K562 (cell line): ENCODE results near the gene TRIM23. TPM values are rescaled to one million over a fixed set of nuclear protein-coding genes. Genes with fewer than 3 reads are reported as not detected.

Experiments used
- ADNP ChIP-seq: fragments of 200-800 bp; sonication (Bioruptor generic); IDR thresholded peaks from 2 replicates; pipeline ENCODE4 v1.6.1; 2016; ENCODE audit warnings: missing genetic modification characterization, missing compliant biosample characterization
- CHCHD3 ChIP-seq: fragments of 250-450 bp; sonication (Bioruptor Pico); IDR thresholded peaks from 2 replicates; pipeline ENCODE4 v2.1.2; 2022; ENCODE audit warnings: mild to moderate bottlenecking
- FUS ChIP-seq: fragments of 200-400 bp; formaldehyde crosslinking; optimal IDR thresholded peaks from 2 replicates; pipeline ENCODE3; 2017; ENCODE audit warnings: low read depth, low read length
- JUND ChIP-seq, 2 experiments: IDR thresholded peaks; 2 replicates in 1 of 2; 3 replicates in 1 of 2; pipeline ENCODE4 v1.6.1; 2011; ENCODE audit warnings: borderline replicate concordance in 2 of 2, low read depth in 2 of 2, low read length in 2 of 2, improper control_type of control experiment in 1 of 2, missing biosample characterization in 1 of 2, missing genetic modification characterization in 1 of 2, missing genetic modification reagents in 1 of 2
- POLR3G ChIP-seq: IDR thresholded peaks from 2 replicates; pipeline ENCODE4 v1.6.1; 2011; ENCODE audit not compliant: insufficient read length, insufficient replicate concordance; ENCODE audit errors: extremely low read depth
- TEAD4 ChIP-seq, 2 experiments: sonication (generic) in 1 of 2; formaldehyde crosslinking in 1 of 2; IDR thresholded peaks; 2 replicates each; pipeline versions ENCODE4 v1.6.1 to v1.8.0; 2012 to 2022; ENCODE audit warnings: borderline replicate concordance in 1 of 2, inconsistent platforms in 1 of 2, low read length in 1 of 2, mild to moderate bottlenecking in 1 of 2, missing genetic modification reagents in 1 of 2
- polyA plus RNA-seq, 8 experiments: library from polyadenylated mRNA; depleted of rRNA in 4 of 8; stranded (reverse) in 5 of 8; unstranded in 3 of 8; fragments of >200 nt; fragmentation: Nextera tagmentation in 2 of 8; fragmentation: Illumina TruSeq in 1 of 8; extraction: Ambion mirVana in 2 of 8; extraction: Trizol in 1 of 8; gene quantifications; 2 replicates each; pipeline versions ENCODE4 v1.2.1 to v1.2.3, GENCODE V29; 2011 to 2014; ENCODE audit warnings: inconsistent platforms in 1 of 8, missing spikeins in 1 of 8
- total RNA-seq, 7 experiments: library from RNA; depleted of rRNA in 6 of 7; stranded (reverse); fragments of >200 nt in 6 of 7; fragmentation: Illumina TruSeq in 2 of 7; extraction: Trizol in 2 of 7; gene quantifications; 2 replicates each; pipeline versions ENCODE4 v1.2.1 to v1.2.3, GENCODE V29; 2011 to 2021; ENCODE audit warnings: low replicate concordance in 1 of 7
- TF ChIP-seq, protein P1 (sequence below): sonication (generic); formaldehyde crosslinking; IDR thresholded peaks from 2 replicates; pipeline ENCODE4 v1.8.1; 2023; ENCODE audit warnings: mild to moderate bottlenecking, missing genetic modification reagents
- TF ChIP-seq, protein P2 (sequence below): fragments of 450-650 bp; IDR thresholded peaks from 2 replicates; pipeline ENCODE4 v1.6.1; 2016; ENCODE audit warnings: low read depth, mild to moderate bottlenecking, moderate library complexity
- TF ChIP-seq, protein P3 (sequence below): fragments of 450-650 bp; IDR thresholded peaks from 2 replicates; pipeline ENCODE4 v1.6.1; 2016
- TF ChIP-seq, protein P4 (sequence below): fragments of 250-450 bp; sonication (Bioruptor Pico); IDR thresholded peaks from 2 replicates; pipeline ENCODE4 v1.4.0; 2020; ENCODE audit warnings: mild to moderate bottlenecking, moderate library complexity, borderline replicate concordance
- TF ChIP-seq, protein P5 (sequence below): IDR thresholded peaks from 2 replicates; pipeline ENCODE4 v1.6.1; 2016; ENCODE audit warnings: missing genetic modification characterization, missing compliant biosample characterization
- TF ChIP-seq, protein P6 (sequence below): sonication (generic); IDR thresholded peaks from 2 replicates; pipeline ENCODE4 v1.6.1; 2016
- TF ChIP-seq, protein P7 (sequence below), 2 experiments: fragments of 450-650 bp in 1 of 2; sonication (generic) in 1 of 2; formaldehyde crosslinking in 1 of 2; IDR thresholded peaks in 1 of 2; conservative IDR thresholded peaks in 1 of 2; 2 replicates each; pipeline versions ENCODE4 v1.6.1 to v1.8.1; 2016 to 2023; ENCODE audit warnings: mild to moderate bottlenecking in 2 of 2, moderate library complexity in 2 of 2, inconsistent platforms in 1 of 2, missing genetic modification reagents in 1 of 2

Gene TRIM23
- total and polyA plus RNA-seq, 9 of the 15 experiments (the other 6 are each of a cell fraction or from before 2014, with no cell fraction given): 2.4 to 8.5 (median 4.9) TPM

DNA sequence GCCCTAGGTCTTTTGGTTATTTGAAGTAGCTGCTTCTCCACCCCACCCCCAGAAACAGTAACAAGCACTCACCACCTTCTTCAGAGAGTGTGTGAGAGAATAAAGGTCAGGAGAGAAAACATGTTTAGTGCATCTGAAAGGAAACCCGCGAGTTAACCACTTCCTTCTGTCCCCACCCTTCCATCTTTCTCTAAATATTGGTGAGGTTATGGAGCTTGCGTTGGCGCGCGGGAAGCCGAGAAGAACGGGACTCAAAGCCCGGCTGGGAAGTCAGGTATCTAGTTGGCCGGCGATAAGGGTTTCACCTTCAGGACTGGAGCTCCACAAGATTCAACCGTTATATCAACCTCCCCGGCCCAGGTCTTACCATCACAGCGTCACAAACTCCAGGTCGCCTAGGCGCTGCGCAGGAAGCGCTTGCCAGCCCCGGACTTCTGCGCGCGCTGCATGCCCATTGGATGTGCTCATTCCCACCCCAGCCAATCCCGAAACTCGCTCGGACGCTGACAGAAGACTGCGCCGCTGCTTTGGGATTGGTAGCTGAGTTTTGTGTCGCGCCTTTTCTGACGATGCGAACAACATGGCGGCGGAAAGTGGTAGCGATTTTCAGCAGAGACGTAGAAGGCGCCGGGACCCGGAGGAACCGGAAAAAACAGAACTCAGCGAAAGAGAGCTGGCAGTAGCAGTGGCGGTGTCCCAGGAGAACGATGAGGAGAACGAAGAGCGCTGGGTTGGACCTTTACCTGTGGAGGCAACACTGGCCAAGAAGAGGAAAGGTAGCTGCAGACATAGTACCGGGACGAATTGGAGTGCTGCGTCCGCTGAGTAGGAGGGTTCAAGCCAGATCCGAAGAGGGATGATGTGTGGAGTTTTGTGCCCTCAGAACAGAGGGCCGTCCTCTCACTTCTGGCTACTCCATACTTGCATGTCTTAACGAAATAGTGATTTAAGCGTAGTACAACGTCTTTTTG, 61.1 kb downstream of the TRIM23 start, which contains the start of the genes CENPK and PPWD1 (continued):
- TF ChIP-seq, protein P1, sequence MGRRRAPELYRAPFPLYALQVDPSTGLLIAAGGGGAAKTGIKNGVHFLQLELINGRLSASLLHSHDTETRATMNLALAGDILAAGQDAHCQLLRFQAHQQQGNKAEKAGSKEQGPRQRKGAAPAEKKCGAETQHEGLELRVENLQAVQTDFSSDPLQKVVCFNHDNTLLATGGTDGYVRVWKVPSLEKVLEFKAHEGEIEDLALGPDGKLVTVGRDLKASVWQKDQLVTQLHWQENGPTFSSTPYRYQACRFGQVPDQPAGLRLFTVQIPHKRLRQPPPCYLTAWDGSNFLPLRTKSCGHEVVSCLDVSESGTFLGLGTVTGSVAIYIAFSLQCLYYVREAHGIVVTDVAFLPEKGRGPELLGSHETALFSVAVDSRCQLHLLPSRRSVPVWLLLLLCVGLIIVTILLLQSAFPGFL (CRISPR knock-in tag): no peak
- TF ChIP-seq, protein P2, sequence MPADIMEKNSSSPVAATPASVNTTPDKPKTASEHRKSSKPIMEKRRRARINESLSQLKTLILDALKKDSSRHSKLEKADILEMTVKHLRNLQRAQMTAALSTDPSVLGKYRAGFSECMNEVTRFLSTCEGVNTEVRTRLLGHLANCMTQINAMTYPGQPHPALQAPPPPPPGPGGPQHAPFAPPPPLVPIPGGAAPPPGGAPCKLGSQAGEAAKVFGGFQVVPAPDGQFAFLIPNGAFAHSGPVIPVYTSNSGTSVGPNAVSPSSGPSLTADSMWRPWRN: 0 out of 2 replicates have a peak, but pooled peaks have one; percentile 40
- TF ChIP-seq JUND (IDR thresholded peaks at IDR 0.05; ENCODE audit: borderline replicate concordance, low read depth, low read length): peak; percentile 52; the same call in 1 of the 2 replicates
- TF ChIP-seq JUND (tag; IDR thresholded peaks at IDR 0.05; ENCODE audit: borderline replicate concordance, low read depth, low read length): no peak; the same call in 2 of the 3 replicates
- TF ChIP-seq, protein P3, sequence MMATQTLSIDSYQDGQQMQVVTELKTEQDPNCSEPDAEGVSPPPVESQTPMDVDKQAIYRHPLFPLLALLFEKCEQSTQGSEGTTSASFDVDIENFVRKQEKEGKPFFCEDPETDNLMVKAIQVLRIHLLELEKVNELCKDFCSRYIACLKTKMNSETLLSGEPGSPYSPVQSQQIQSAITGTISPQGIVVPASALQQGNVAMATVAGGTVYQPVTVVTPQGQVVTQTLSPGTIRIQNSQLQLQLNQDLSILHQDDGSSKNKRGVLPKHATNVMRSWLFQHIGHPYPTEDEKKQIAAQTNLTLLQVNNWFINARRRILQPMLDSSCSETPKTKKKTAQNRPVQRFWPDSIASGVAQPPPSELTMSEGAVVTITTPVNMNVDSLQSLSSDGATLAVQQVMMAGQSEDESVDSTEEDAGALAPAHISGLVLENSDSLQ: peak; percentile 53
- TF ChIP-seq TEAD4 (IDR thresholded peaks at IDR 0.05; ENCODE audit: low read length): peak; percentile 26; the same call in 1 of the 2 replicates
- TF ChIP-seq TEAD4 (CRISPR knock-in tag; IDR thresholded peaks at IDR 0.05; ENCODE audit: borderline replicate concordance): no peak
- TF ChIP-seq, protein P4, sequence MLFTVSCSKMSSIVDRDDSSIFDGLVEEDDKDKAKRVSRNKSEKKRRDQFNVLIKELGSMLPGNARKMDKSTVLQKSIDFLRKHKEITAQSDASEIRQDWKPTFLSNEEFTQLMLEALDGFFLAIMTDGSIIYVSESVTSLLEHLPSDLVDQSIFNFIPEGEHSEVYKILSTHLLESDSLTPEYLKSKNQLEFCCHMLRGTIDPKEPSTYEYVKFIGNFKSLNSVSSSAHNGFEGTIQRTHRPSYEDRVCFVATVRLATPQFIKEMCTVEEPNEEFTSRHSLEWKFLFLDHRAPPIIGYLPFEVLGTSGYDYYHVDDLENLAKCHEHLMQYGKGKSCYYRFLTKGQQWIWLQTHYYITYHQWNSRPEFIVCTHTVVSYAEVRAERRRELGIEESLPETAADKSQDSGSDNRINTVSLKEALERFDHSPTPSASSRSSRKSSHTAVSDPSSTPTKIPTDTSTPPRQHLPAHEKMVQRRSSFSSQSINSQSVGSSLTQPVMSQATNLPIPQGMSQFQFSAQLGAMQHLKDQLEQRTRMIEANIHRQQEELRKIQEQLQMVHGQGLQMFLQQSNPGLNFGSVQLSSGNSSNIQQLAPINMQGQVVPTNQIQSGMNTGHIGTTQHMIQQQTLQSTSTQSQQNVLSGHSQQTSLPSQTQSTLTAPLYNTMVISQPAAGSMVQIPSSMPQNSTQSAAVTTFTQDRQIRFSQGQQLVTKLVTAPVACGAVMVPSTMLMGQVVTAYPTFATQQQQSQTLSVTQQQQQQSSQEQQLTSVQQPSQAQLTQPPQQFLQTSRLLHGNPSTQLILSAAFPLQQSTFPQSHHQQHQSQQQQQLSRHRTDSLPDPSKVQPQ: no peak
- TF ChIP-seq, protein P5, sequence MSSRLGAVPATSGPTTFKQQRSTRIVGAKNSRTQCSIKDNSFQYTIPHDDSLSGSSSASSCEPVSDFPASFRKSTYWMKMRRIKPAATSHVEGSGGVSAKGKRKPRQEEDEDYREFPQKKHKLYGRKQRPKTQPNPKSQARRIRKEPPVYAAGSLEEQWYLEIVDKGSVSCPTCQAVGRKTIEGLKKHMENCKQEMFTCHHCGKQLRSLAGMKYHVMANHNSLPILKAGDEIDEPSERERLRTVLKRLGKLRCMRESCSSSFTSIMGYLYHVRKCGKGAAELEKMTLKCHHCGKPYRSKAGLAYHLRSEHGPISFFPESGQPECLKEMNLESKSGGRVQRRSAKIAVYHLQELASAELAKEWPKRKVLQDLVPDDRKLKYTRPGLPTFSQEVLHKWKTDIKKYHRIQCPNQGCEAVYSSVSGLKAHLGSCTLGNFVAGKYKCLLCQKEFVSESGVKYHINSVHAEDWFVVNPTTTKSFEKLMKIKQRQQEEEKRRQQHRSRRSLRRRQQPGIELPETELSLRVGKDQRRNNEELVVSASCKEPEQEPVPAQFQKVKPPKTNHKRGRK (tag): no peak
- TF ChIP-seq FUS: no peak
- TF ChIP-seq, protein P6, sequence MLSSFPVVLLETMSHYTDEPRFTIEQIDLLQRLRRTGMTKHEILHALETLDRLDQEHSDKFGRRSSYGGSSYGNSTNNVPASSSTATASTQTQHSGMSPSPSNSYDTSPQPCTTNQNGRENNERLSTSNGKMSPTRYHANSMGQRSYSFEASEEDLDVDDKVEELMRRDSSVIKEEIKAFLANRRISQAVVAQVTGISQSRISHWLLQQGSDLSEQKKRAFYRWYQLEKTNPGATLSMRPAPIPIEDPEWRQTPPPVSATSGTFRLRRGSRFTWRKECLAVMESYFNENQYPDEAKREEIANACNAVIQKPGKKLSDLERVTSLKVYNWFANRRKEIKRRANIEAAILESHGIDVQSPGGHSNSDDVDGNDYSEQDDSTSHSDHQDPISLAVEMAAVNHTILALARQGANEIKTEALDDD: peak; percentile 62; the same call in 1 of the 2 replicates
- TF ChIP-seq CHCHD3 (CRISPR knock-in tag): 0 out of 2 replicates have a peak, but pooled peaks have one; percentile 21
- TF ChIP-seq POLR3G: no peak
- TF ChIP-seq, protein P7, sequence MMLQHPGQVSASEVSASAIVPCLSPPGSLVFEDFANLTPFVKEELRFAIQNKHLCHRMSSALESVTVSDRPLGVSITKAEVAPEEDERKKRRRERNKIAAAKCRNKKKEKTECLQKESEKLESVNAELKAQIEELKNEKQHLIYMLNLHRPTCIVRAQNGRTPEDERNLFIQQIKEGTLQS (IDR thresholded peaks at IDR 0.05): no peak
- TF ChIP-seq, protein P7 (CRISPR knock-in tag; conservative IDR thresholded peaks at IDR 0.05): 0 out of 2 replicates have a peak, but pooled peaks have one; percentile 23
- no peak for TF ChIP-seq ADNP (tag)
